GM12801 (cell line): Measurements from ENCODE around the gene TPCN2.

Experiments used
- CTCF ChIP-seq: IDR thresholded peaks from one replicate; pipeline ENCODE4 v1.5.1; 2011; ENCODE audit warnings: control low read depth; ENCODE audit not compliant: insufficient read length; ENCODE audit errors: extremely low read depth

The TPCN2 gene

GRCh38 chr11:69057236-69057635 is 8.5 kb downstream of the TPCN2 start:
- TF ChIP-seq CTCF: no peak

GRCh38 chr11:69057801-69058200 is 9.1 kb downstream of the TPCN2 start:
- TF ChIP-seq CTCF: no peak

DNA sequence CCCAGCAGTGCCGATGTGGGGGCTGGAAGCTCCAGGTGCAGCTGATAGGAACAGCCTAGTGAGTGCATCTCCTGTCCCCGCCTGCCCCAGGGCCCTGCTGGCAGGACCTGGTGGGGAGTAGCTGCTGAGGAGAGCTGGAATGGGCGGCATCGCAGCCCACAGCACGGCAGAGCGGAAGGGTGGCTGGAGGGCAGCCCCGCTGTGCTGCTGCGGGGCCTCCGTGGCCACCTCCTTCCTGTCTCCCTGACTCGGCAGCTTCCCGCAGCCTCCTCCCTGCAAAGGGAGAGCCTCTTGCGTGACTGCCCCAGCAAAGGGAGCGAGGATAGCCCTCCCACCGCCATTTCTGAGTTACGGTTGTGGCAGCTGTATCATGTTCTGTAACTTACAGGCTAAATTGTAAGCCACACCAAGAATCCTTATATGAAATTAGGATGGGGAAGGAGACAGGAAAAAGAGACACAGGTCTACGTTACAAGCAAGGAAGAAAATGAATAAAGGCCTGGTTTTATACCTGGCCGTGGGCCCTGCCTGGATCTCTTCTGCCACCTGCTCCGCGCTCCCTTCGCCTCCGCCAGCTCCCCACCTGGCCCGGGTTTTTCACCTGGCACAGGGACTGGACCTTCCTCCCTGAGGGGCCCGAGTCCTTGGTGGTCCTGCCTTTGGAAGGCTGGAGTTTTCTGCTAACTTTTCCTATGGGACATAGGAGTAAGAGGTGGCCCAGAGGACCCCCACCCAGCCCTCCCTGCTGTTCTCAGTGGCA is 10.0 kb downstream of the TPCN2 start:
- no peak for TF ChIP-seq CTCF

GRCh38 chr11:69059429-69059828 is 10.7 kb downstream of the TPCN2 start:
- TF ChIP-seq CTCF: no peak

DNA sequence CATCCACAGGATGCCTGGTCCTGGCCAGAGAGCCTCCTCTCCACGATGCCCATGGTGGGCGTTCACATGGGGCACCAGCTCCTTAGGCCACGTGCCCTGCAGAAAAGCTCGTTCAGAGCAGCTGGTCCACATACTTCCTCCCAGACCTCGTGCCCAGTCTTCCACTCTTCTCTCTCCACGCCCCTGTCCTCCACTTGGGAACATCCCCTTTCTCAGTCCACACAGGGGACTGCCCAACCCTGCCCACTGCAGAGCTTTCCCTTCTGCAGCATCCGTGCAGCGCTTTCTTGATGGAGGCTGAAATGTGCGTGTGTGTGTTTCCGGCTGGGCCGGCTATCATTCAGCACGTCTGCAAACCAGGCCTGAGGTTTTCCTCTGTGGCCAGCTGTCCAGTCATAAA is 11.3 kb downstream of the TPCN2 start:
- TF ChIP-seq CTCF: no peak

DNA sequence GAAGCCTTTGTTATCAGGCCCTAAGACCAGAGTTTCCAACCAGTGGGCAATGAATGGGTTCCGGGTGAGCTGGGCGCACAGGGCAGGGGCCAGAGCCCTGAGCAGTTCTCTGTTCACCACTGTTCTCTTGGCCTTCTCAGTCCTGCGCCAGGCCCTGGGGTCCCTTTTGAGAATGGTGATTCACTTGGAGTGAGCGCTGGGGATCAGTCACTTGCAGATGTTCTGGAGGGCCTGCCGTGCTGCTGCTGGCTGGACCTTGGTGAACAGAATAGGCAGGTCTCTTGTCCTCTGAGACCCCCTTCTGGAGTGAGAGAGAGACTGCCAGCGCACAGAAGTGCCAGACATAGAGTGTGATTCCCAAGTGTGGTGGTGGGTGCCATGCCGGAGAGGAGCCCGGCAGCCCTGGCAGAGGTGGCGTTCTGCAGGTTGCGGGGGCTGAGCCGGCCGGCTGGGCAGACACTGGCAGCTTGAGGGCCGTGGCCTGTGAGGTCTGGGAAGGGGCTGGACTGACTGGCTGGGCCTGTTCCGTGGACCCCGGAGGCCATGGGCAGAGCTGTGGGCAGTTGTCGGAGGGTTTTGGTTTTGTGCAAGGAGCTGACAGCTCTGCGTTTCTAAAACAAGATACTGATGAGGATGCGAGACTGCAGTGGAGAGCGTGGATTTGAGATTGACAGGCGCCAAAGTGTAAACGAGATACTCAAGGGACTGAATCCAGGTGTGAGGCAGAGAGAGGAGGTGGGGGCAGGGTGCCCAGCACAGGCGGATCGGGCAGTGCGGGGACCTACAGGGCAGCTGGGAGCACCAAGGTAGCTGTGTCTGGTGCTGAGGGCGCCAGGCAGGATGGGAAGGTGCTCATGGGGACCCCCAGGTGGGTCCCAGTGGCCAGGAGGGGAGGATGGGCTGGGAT is 12.3 kb downstream of the TPCN2 start:
- no peak for TF ChIP-seq CTCF

- TF ChIP-seq CTCF: no peak
Observed at GRCh38 chr11:69061713-69062053, 13.0 kb downstream of the TPCN2 start.
